ENCODE measurements around the gene HSPA4.
"Not testable (repeated sequence)": the region's sequence is repeated elsewhere in the genome, so short reads cannot be mapped to it uniquely, and the experiment has no call there.

The HSPA4 gene

DNA sequence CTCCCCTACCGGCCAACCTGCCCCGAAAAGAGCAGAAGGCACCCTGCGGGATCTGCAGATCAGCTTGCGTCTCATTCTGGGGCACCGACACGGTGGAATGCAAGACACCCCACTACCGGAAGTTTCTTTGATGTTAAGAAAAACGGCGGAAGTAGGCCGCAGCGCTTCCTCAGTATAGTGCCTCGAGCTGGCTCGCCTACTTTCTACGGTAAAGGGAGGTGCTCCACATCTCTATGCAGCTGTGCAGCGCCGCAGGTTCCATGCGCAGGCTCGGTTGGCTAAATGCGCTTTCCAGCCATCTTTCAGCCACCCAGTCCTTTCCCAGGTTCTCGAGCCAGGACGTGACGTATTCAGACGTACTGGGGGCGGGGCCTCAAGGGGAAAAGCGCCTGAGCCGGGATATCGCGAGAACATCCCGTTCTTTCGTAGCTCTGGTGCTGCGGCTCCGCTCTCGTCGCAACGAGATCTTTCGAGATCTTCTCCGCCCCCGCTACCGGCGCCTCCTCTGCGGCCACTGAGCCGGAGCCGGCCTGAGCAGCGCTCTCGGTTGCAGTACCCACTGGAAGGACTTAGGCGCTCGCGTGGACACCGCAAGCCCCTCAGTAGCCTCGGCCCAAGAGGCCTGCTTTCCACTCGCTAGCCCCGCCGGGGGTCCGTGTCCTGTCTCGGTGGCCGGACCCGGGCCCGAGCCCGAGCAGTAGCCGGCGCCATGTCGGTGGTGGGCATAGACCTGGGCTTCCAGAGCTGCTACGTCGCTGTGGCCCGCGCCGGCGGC, at the start of gene HSPA4:
Gene HSPA4 (plus strand): TSS at position 472 of the 775 bp plus-strand sequence. CDS start 238 bp downstream, at position 710.
- DNase-seq (ENCODE audit: low read depth): peak; percentile 98

DNA sequence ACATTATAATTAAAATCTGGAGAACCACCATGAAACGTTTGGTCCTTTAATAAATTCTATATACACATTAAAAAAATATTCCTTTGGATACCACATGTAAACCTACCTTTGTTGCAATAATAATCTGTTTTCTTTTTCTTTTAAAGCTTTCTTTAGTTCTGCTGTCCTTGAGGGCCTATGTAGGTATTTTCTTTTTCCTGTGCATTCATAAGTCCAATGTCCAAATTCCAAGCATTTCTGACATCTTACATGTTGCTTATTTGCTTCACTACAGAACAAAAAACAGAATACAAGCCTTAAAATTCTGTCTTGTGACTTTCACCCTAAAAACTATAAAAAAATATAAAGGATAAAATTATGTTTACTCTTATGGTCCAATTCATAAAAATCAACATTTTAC, 45.2 kb upstream of the HSPA4 start:
- DNase-seq (ENCODE audit: low read depth): peak; percentile 55

- not testable (repeated sequence) for DNase-seq (ENCODE audit: low read depth)
These were observed 43.4 kb upstream of the HSPA4 start for GRCh38 chr5:133008455-133008854.

DNA sequence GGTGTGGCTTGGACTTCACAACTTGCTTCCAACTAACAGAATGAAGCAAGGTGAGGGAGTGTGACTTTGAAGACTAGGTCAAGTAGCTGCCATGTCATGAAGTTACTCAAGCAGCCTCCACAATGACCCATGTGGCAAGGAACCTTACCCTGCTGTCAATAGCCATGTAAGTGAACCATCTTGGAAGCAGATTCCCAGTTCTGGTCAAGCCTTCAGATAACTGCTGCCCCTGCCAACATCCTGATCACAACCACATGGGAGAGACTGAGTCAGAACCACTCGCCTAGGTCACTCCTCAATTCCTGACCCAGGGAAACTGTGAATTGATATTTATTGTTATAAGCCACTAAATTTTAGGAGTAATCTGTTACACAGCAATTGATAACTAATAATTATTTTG, 36.3 kb upstream of the HSPA4 start:
- no peak for DNase-seq (ENCODE audit: low read depth)

DNA sequence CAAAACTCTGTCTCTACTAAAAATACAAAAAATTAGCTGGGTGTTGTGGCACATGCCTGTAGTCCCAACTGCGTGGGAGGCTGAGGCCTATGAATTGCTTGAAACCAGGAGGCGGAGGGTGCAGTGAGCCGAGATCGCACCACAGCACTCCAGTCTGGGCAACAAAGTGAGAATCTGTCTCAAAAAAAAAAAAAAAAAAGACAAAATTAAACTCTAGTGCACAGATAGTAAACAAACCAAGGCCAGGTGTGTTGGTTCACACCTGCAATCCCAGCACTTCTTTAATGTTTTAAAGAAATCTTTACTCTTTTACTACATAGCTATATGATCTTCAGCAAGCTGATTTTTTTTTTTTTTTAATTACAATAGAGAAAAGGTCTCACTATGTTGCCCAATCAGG, 33.8 kb upstream of the HSPA4 start:
- no peak for DNase-seq (ENCODE audit: low read depth)

DNA sequence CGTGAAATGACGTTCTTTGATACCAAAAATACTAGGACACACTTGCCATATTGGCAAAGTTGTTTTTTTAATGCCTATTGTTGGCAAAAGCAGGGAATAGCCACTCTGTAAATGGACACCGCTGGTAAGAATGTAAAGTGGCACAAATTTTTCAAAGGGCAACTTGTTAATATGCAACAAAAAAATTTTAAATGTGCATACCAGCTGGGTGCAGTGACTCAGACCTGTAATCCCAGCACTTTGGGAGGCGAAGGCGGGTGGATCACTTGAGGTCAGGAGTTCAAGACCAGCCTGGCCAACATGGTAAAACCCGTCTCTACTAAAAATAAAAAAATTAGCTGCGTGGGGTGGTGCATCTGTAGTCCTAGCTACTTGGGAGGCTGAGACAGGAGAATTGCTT, 32.3 kb upstream of the HSPA4 start:
- DNase-seq (ENCODE audit: low read depth): not testable (repeated sequence)

GRCh38 chr5:133025804-133026663, 25.8 kb upstream of the HSPA4 start, which contains the start of gene ZCCHC10:
Gene ZCCHC10, minus strand, starts transcription at chr5:133026549. Its CDS starts 12 bp downstream, at chr5:133026537.
- peak; percentile 95 for DNase-seq (ENCODE audit: low read depth)

DNA sequence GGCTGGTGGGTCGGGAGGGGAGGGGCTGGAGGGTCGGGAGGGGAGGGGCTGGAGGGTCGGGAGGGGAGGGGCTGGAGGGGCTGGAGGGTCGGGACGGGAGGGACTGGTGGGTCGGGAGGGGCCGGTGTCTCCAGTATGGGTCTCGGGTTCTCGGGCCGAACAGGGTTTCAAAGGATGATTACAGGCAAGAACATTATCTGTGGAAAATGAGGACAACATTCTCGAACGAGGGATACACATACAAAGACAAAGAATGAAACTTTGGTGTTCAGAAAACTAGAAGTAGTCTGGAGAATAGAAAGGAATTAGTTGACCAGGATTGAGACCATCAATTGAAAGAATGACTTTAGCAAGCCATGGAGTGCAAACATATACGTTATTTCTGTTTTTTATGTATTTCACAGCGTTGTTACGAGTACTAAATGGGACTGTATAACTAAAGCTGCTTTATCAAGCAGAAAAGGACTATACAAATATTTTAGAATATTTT, 25.1 kb upstream of the HSPA4 start:
- DNase-seq (ENCODE audit: low read depth): no peak

DNA sequence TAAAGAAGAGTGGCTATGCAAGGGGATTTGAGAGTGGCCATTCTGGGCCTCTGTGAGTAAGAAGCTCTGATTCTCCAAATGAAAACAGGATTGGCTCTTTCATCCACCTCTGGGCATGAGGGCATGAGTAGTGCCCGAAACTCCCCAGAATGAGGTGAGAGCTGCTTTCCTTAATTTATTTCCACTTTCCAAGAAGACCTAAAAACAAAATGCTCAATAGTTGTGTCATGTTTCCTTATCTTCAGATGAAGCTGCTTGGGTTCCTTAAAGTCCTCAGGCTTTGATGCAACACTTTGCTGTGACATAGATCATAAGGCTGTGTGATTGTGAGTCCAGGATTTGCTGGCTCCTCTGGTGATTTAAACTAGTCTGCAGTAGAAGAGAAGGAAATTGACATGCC, 22.4 kb upstream of the HSPA4 start:
- no peak for DNase-seq (ENCODE audit: low read depth)

DNA sequence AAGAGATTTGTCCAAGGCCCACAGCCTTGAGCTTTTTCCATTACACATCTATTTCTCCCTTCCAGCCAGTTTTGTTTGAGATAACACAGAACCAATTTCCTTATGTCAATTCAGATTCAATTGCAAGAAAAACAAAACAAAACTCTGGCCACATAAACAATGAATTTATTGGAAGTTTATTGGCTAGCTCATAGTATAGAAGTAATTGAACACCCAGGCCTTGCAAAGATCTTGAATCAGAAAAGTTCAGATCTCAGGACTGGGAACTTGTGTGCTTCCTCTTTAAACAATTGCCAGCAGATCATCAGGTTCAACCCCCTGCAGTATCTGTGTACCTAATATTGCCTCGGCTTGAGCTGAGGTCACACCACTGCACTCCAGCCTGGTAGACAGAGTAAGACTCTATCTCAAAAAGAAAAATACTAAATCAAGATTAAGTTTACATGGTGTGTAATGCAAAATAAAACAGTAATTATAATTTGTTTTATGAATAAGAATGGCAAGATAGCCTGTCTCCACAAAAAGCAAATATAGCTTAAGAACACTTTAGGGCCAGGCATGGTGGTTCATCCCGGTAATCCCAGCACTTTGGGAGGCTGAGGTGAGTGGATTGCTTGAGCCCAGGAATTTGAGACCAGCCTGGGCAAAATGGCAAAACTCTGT, 21.3 kb upstream of the HSPA4 start:
- DNase-seq (ENCODE audit: low read depth): no peak

- peak; percentile 33 for DNase-seq (ENCODE audit: low read depth)
These were observed 18.7 kb upstream of the HSPA4 start for GRCh38 chr5:133032852-133033742.

DNA sequence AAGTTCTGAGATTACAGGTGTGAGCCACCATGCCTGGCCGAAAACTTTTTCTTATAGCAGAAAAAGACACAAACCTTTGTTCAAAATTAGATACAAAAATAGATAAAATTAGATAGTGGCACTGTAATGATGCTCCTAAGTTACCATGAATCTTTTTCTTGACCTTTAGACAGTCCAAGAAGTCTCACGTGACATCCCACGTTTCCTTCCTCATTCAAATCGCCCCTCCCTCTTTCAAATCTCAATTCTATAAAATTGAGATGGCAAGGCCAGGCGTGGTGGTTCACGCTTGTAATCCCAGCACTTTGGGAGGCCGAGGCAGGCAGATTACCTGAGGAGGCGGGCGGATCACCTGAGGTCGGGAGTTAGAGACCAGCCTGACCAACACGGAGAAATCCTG, 17.7 kb upstream of the HSPA4 start:
- no peak for DNase-seq (ENCODE audit: low read depth)

DNA sequence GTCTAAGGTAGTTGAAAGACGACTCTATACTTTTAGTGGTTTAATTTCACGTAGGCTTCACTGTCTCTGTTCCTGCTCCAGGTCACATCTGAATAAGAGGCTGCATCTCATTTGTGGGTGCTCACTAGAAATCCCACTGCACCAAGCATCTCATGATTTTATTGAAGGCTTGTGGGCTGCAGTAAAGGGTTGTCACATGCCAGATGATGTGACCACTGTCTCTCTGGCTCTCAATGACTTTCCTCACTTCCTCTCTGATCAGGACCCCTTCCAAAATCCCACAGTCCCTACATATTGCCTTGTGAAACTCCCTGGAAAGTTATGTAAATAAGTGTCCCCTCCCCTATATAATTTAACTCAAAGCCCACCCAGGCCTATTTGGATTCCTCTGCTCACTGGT, 16.6 kb upstream of the HSPA4 start:
- DNase-seq (ENCODE audit: low read depth): no peak

DNA sequence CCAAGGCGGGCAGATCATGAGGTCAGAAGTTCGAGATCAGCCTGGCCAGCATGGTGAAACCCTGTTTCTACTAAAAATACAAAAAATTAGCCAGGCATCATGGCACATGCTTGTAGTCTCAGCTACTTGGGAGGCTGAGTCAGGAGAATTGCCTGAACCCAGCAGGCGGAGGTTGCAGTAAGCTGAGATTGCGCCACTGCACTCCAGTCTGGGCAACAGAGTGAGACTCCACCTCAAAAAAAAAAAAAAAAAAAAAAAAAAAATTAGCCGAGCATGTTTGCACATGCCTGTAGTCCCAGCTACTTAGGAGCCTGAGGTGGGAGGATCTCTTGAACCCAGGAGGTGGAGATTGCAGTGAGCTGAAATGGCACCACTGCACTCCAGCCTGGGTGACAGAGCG, 15.1 kb upstream of the HSPA4 start:
- not testable (repeated sequence) for DNase-seq (ENCODE audit: low read depth)

DNA sequence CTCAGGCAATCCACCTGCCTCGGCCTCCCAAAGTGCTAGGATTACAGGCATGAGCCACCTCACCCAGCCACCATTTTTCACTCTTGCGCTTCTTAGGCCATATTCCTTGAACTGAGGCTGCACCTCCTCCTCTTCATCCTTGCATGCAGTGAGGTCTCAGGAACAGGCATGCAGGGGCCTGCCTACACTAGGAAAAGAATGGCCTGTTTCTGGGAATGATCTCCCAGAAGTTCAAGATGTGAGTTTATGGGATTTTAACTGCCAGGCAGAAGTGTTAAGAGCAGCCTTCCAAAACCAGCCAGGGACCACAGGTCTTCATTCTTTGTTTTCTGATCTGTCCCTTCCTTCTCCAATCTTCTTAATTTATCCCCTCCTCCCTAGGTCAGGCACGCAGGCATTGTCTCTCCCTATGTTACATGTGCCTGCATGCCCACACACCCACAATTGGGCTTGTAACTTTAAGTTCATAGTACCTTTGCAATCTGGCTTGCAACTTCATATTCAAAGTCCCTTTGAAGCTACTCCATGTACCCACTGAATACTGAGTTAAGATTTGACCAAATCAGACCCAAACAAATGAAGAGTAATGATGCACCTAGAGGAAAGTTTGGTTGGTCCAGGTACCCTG, 10.5 kb upstream of the HSPA4 start:
- no peak for DNase-seq (ENCODE audit: low read depth)

DNA sequence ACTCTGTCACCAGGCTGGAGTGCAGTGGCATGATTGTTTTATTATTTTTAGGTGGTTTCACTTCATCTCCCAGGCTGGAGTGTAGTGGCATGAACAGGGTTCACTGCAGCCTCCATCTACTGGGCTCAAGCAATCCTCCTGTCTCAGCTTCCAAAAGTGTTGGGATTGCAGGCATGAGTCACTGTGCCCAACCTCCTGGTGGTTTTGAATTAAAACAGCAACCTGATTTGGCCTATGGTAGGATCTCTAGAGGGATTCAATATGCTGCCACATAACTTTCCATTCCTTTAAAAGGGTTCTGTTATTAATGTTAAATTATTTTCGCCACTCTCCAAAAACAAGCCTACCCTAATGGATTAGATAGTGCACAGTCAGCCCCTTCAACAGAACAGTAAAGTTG, 9.9 kb upstream of the HSPA4 start:
- peak; percentile 47 for DNase-seq (ENCODE audit: low read depth)

DNA sequence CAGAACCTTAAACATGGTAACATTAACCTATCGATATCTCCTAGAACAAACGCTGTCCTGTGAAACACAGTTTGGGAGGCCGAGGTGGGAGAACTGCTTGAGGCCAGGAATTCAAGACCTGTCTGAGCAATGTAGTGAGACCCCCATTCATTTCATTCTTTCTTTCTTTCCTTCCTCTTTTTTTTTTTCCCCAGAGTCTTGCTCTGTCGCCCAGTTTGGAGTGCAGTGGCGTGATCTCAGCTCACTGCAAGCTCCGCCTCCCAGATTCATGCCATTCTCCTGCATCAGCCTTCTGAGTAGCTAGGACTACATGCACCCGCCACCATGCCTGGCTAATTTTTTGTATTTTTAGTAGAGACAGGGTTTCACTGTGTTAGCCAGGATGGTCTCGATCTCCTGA, 5.3 kb upstream of the HSPA4 start:
- not testable (repeated sequence) for DNase-seq (ENCODE audit: low read depth)

DNA sequence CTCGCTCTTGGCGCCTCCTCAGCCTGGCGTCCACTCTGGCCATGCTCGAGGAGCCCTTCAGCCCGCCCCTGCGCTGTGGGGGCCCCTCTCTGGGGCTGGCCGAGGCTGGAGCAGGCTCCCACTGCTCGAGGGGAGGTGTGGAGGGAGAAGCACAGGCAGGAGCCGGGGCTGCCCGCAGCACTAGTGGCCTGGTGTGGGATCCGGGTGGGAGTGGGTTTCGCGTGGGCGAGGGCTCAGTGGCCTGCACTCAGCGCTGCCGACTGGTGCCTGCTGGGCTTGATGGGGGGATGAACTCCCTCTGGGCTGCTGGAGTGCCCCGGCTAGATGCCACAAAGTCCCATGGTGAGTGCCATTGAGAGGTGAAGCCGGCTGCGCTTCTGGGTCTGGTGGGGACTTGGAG, 4.4 kb upstream of the HSPA4 start:
- DNase-seq (ENCODE audit: low read depth): no peak

DNA sequence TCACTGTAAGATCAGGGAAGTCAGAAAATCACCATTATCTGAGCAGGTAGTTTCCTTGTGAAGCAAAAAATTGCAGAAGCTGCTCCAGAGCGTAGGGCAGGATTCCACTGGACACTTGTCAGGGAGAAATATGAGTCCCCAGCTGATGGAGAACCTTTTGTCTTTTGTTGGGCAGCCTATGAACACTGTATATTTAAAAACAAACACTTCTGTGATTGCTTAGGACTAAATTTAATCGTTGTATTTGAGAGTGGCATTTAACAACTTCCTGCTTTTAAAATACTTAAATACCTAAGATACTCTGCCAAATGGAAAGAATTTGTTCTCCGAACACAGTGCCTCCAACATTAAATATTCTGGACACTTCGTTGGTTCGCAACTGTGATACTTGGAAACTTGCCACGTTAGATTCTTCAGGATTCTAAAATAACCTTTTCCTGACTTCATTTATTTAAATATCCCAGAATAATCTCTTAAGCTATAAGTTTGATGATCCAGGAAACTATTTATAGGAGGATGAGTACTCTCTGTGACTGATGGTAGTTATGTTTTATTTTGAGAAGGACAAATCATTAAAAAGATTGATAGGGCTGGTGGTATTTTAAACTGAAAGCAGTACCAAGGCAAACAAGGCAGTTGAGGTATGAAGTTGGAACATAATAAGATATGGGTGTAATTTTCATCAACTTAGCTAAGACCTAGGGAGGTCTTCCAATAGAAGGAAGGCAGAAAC, 2.7 kb upstream of the HSPA4 start:
- peak; percentile 54 for DNase-seq (ENCODE audit: low read depth)

- DNase-seq (ENCODE audit: low read depth): no peak
These were observed 2.1 kb upstream of the HSPA4 start for GRCh38 chr5:133049726-133050048.

All from iris pigment epithelial cell (primary cell).